HepG2 (cell line): ENCODE data around the gene PCSK1.

Experiments
- CEBPB ChIP-seq: IDR thresholded peaks from 2 replicates; pipeline ENCODE4 v1.6.1; 2011; ENCODE audit warnings: low read depth, low read length, improper control_type of control experiment, borderline replicate concordance
- CEBPG ChIP-seq: IDR thresholded peaks from 2 replicates; pipeline ENCODE4 v1.6.1; 2016
- ZNF607 ChIP-seq: sonication (generic); formaldehyde crosslinking; IDR thresholded peaks from 2 replicates; pipeline ENCODE4 v1.5.1; 2020; ENCODE audit warnings: missing genetic modification reagents, mild to moderate bottlenecking, borderline replicate concordance
- TF ChIP-seq, protein P1 (sequence below): sonication (generic); formaldehyde crosslinking; IDR thresholded peaks from 2 replicates; pipeline ENCODE4 v1.4.0; 2020; ENCODE audit warnings: missing genetic modification reagents
- TF ChIP-seq, protein P2 (sequence below): sonication (generic); formaldehyde crosslinking; IDR thresholded peaks from 2 replicates; pipeline ENCODE4 v1.4.0; 2020; ENCODE audit warnings: missing genetic modification reagents, borderline replicate concordance

DNA sequence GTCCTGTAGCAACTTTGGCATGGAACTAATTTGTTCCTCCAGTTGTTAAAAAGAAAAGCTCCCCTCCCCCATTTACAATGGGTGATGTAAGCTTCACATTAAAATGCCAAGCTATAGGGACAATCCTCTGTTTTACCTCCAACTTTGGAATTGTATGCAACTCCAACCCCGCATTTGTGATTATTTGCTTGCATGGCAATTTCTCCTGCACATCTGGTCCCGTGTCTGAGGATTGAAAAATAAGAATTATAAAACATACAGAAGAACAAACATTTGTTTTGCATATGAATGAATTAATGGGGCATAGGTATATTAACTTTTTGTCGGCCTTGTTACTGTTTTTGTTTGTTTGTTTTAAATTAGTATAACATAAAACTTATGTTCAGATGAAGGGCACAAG, 17.2 kb downstream of the PCSK1 start:
- no peak for TF ChIP-seq CEBPG (CRISPR knock-in tag)
- TF ChIP-seq, protein P1, sequence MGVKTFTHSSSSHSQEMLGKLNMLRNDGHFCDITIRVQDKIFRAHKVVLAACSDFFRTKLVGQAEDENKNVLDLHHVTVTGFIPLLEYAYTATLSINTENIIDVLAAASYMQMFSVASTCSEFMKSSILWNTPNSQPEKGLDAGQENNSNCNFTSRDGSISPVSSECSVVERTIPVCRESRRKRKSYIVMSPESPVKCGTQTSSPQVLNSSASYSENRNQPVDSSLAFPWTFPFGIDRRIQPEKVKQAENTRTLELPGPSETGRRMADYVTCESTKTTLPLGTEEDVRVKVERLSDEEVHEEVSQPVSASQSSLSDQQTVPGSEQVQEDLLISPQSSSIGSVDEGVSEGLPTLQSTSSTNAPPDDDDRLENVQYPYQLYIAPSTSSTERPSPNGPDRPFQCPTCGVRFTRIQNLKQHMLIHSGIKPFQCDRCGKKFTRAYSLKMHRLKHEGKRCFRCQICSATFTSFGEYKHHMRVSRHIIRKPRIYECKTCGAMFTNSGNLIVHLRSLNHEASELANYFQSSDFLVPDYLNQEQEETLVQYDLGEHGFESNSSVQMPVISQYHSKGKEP (CRISPR knock-in tag), result no peak
- no peak for TF ChIP-seq ZNF607 (CRISPR knock-in tag)
- TF ChIP-seq, protein P2, sequence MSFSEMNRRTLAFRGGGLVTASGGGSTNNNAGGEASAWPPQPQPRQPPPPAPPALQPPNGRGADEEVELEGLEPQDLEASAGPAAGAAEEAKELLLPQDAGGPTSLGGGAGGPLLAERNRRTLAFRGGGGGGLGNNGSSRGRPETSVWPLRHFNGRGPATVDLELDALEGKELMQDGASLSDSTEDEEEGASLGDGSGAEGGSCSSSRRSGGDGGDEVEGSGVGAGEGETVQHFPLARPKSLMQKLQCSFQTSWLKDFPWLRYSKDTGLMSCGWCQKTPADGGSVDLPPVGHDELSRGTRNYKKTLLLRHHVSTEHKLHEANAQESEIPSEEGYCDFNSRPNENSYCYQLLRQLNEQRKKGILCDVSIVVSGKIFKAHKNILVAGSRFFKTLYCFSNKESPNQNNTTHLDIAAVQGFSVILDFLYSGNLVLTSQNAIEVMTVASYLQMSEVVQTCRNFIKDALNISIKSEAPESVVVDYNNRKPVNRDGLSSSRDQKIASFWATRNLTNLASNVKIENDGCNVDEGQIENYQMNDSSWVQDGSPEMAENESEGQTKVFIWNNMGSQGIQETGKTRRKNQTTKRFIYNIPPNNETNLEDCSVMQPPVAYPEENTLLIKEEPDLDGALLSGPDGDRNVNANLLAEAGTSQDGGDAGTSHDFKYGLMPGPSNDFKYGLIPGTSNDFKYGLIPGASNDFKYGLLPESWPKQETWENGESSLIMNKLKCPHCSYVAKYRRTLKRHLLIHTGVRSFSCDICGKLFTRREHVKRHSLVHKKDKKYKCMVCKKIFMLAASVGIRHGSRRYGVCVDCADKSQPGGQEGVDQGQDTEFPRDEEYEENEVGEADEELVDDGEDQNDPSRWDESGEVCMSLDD (CRISPR knock-in tag), result no peak
- no peak for TF ChIP-seq CEBPB
